ENCODE measurements around the gene MYOC.
"Not testable (repeated sequence)": the region's sequence is repeated elsewhere in the genome, so short reads cannot be mapped to it uniquely, and the experiment has no call there.

The MYOC gene

DNA sequence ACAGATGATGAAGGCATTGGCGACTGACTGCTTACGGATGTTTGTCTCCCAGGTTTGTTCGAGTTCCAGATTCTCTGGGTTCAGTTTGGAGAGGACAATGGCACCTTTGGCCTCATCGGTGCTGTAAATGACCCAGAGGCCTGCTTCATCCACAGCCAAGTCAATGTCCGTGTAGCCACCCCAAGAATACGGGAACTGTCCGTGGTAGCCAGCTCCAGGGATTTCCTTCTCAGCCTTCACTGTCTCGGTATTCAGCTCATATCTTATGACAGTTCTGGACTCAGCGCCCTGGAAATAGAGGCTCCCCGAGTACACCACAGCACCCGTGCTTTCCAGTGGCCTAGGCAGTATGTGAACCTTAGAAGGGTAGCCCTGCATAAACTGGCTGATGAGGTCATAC, 16.3 kb downstream of the MYOC start:
- H3K4me3 ChIP-seq (ENCODE audit: low read depth in 1 of 5, low read length in 5 of 5): no peak overlapping the region
- H3K9me3 ChIP-seq (ENCODE audit: control insufficient read depth in 5 of 5, low read length in 5 of 5): peaks cover 0 to 3% (median 0%) of the 10 kb centered on the region in 5 donors
- no peaks in the 10 kb centered on the region for H3K27me3 ChIP-seq (ENCODE audit: control insufficient read depth in 5 of 5, insufficient read depth in 4 of 5, low read length in 5 of 5)
- H3K4me1 ChIP-seq (ENCODE audit: control insufficient read depth in 5 of 5, insufficient read depth in 5 of 5, low read length in 5 of 5): peaks cover 0 to 10% (median 4%) of the 10 kb centered on the region in 5 donors
- no peak overlapping the region for H3K9ac ChIP-seq (ENCODE audit: low read length in 5 of 5)
- no peaks in the 10 kb centered on the region for H3K36me3 ChIP-seq (ENCODE audit: control insufficient read depth in 5 of 5, insufficient read depth in 5 of 5, low read length in 5 of 5)
- H3K27ac ChIP-seq (ENCODE audit: low read depth, low read length): no peak overlapping the region

DNA sequence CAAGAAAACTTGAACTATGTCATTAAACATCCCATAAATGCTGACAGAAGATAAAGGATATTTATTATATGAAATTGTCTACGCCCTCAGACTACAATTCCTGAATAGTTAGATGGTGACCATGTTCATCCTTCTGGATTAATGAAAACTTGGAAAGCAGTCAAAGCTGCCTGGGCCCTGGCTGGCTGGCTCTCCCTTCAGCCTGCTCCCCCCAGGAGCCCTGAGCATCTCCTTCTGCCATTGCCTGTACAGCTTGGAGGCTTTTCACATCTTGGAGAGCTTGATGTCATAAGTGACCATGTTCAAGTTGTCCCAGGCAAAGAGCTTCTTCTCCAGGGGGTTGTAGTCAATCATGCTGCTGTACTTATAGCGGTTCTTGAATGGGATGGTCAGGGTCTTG, 16.8 kb downstream of the MYOC start:
- Histone ChIP-seq H3K27me3 (ENCODE audit: control insufficient read depth in 5 of 5, insufficient read depth in 4 of 5, low read length in 5 of 5) (no peaks in the 10 kb centered on the region), H3K9me3 (ENCODE audit: control insufficient read depth in 5 of 5, low read length in 5 of 5) (peaks cover 0 to 3% (median 0%) of the 10 kb centered on the region in 5 donors), H3K4me1 (ENCODE audit: control insufficient read depth in 5 of 5, insufficient read depth in 5 of 5, low read length in 5 of 5) (peaks cover 0 to 10% (median 4%) of the 10 kb centered on the region in 5 donors), H3K27ac (ENCODE audit: low read depth, low read length) (no peak overlapping the region), H3K4me3 (ENCODE audit: low read depth in 1 of 5, low read length in 5 of 5) (no peak overlapping the region), H3K9ac (ENCODE audit: low read length in 5 of 5) (no peak overlapping the region), H3K36me3 (ENCODE audit: control insufficient read depth in 5 of 5, insufficient read depth in 5 of 5, low read length in 5 of 5) (no peaks in the 10 kb centered on the region)

DNA sequence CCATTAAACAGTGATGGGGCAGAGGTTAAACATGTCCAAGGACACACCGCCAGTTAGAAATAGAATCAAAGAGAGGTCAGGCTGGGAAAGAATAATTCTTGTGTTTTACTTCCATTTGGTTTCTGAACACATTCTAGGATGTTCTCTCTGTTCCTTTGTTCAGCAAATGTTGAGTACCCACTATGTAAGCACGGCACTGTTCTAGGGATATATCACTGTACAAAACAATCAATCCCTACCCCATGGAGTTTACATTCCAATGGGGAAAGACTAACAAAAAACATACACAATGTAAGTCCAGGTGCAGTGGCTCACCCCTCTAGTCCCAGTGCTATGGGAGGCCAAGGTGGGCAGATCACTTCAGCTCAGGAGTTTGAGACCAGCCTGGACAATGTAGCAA, 24.3 kb downstream of the MYOC start:
- Histone ChIP-seq H3K4me1 (ENCODE audit: control insufficient read depth in 5 of 5, insufficient read depth in 5 of 5, low read length in 5 of 5) (no peaks in the 10 kb centered on the region), H3K9me3 (ENCODE audit: control insufficient read depth in 5 of 5, low read length in 5 of 5) (peaks cover 0 to 3% (median 0%) of the 10 kb centered on the region in 5 donors), H3K4me3 (ENCODE audit: low read depth in 1 of 5, low read length in 5 of 5) (no peak overlapping the region), H3K9ac (ENCODE audit: low read length in 5 of 5) (no peak overlapping the region), H3K36me3 (ENCODE audit: control insufficient read depth in 5 of 5, insufficient read depth in 5 of 5, low read length in 5 of 5) (no peaks in the 10 kb centered on the region), H3K27me3 (ENCODE audit: control insufficient read depth in 5 of 5, insufficient read depth in 4 of 5, low read length in 5 of 5) (no peaks in the 10 kb centered on the region), H3K27ac (ENCODE audit: low read depth, low read length) (no peak overlapping the region)

DNA sequence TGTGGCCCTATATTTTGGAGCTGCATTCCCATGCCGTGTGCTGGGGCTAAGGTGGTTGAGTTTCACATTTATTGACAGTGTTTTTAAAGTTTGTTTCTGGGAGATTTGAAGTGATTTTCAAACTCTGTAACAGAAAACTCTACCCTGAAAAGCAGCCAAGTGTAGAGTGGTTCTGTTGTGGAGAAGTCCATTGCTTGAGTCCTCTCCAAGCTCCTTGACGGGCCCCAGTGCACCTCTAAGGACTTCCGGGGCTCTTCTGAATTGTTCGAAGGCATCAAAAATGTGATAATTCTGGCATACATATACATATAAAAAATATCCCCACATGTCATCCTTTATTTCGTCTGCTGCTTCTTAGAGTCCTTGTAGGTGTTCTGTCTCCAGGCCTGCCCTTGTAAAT, 25.5 kb downstream of the MYOC start:
- peaks cover 0 to 2% (median 0%) of the 10 kb centered on the region in 5 donors for H3K9me3 ChIP-seq (ENCODE audit: control insufficient read depth in 5 of 5, low read length in 5 of 5)
- H3K27me3 ChIP-seq (ENCODE audit: control insufficient read depth in 5 of 5, insufficient read depth in 4 of 5, low read length in 5 of 5): no peaks in the 10 kb centered on the region
- no peak overlapping the region for H3K4me3 ChIP-seq (ENCODE audit: low read depth in 1 of 5, low read length in 5 of 5)
- no peaks in the 10 kb centered on the region for H3K4me1 ChIP-seq (ENCODE audit: control insufficient read depth in 5 of 5, insufficient read depth in 5 of 5, low read length in 5 of 5)
- H3K36me3 ChIP-seq (ENCODE audit: control insufficient read depth in 5 of 5, insufficient read depth in 5 of 5, low read length in 5 of 5): no peaks in the 10 kb centered on the region
- no peak overlapping the region for H3K27ac ChIP-seq (ENCODE audit: low read depth, low read length)
- H3K9ac ChIP-seq (ENCODE audit: low read length in 5 of 5): no peak overlapping the region

DNA sequence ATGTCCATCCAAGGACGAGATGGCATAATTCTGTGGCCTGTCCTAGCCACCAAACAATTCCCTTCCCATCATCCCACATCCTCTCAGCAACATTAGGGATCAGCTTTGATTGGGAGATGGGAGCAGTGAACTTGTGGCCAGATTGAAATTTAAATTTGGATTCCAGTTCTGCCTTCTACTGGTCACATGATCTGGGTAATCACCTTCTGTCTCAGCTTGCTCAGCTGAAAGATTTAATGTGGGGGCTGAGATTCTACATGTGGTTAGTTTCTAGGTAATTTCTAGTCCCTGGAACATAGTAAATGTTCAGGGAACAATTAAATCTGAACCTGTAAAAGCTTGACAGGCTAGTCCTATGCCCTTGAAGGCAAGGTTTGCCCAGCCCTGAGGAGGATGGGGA, 27.3 kb downstream of the MYOC start:
- Histone ChIP-seq H3K36me3 (ENCODE audit: control insufficient read depth in 5 of 5, insufficient read depth in 5 of 5, low read length in 5 of 5) (no peaks in the 10 kb centered on the region), H3K4me3 (ENCODE audit: low read depth in 1 of 5, low read length in 5 of 5) (no peak overlapping the region), H3K27me3 (ENCODE audit: control insufficient read depth in 5 of 5, insufficient read depth in 4 of 5, low read length in 5 of 5) (no peaks in the 10 kb centered on the region), H3K9ac (ENCODE audit: low read length in 5 of 5) (no peak overlapping the region), H3K27ac (ENCODE audit: low read depth, low read length) (no peak overlapping the region), H3K9me3 (ENCODE audit: control insufficient read depth in 5 of 5, low read length in 5 of 5) (no peaks in the 10 kb centered on the region), H3K4me1 (ENCODE audit: control insufficient read depth in 5 of 5, insufficient read depth in 5 of 5, low read length in 5 of 5) (no peaks in the 10 kb centered on the region)

DNA sequence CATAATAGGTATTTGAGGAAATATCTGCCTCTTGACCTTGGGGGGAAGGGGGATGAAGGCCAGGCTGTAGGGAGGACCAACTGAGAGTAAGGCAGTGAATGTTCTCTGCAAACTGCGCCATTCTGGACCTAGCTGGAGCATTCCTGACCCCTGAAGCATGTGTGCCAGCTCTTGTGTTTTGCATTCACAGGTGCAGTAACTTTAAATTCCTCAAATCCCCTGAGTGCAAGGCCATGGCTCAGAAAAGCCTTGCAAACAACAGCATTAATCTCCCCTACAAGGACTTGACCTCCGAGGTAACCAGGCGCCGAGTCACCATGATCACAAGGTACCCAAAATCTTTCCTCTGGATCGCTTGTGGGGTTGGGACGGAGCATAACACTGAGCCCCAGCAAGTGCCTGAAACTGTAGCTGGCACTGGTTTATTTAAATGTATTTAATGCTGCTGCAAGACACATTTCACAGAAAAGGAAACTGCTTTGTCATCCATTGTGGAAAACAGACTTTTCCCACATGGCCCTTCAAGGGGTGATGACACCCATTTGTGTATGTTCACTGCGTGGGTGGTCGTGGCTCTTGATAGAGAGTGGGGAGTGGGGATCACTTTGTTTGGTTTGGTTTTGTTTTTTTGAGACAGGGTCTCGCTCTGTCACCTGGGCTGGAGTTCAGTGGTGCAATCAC, 28.7 kb downstream of the MYOC start:
- H3K36me3 ChIP-seq (ENCODE audit: control insufficient read depth in 5 of 5, insufficient read depth in 5 of 5, low read length in 5 of 5): no peaks in the 10 kb centered on the region
- no peaks in the 10 kb centered on the region for H3K9me3 ChIP-seq (ENCODE audit: control insufficient read depth in 5 of 5, low read length in 5 of 5)
- H3K27ac ChIP-seq (ENCODE audit: low read depth, low read length): no peak overlapping the region
- no peak overlapping the region for H3K9ac ChIP-seq (ENCODE audit: low read length in 5 of 5)
- no peak overlapping the region for H3K4me3 ChIP-seq (ENCODE audit: low read depth in 1 of 5, low read length in 5 of 5)
- no peaks in the 10 kb centered on the region for H3K27me3 ChIP-seq (ENCODE audit: control insufficient read depth in 5 of 5, insufficient read depth in 4 of 5, low read length in 5 of 5)
- no peaks in the 10 kb centered on the region for H3K4me1 ChIP-seq (ENCODE audit: control insufficient read depth in 5 of 5, insufficient read depth in 5 of 5, low read length in 5 of 5)

DNA sequence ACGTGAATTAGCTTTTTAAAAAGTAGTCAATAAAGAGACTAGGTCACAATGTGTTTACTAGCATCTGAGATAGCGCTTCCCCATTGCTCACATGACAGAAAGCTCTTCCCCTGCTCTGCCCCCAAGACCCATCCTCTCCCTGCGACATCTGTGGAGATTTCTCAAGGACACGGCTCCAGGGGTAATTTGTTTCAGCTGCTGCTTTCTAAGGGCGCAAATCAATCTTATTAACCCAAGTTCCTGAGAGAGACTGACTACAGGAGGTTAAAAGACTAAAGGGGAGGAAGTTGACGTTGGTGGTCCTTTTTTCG, 30.4 kb downstream of the MYOC start, which contains the start of gene MYOCOS:
TSS of gene MYOCOS (plus strand) at position 92 of the 311 bp plus-strand sequence. CDS start 1,641 bp downstream, outside the sequence.
- Histone ChIP-seq H3K9me3 (ENCODE audit: control insufficient read depth in 5 of 5, low read length in 5 of 5) (no peaks in the 10 kb centered on the region), H3K27ac (ENCODE audit: low read depth, low read length) (no peak within 1 kb of the TSS), H3K4me3 (ENCODE audit: low read depth in 1 of 5, low read length in 5 of 5) (no peak within 1 kb of the TSS), H3K36me3 (ENCODE audit: control insufficient read depth in 5 of 5, insufficient read depth in 5 of 5, low read length in 5 of 5) (no peaks in the 10 kb centered on the region), H3K27me3 (ENCODE audit: control insufficient read depth in 5 of 5, insufficient read depth in 4 of 5, low read length in 5 of 5) (no peaks in the 10 kb centered on the region), H3K4me1 (ENCODE audit: control insufficient read depth in 5 of 5, insufficient read depth in 5 of 5, low read length in 5 of 5) (no peaks in the 10 kb centered on the region), H3K9ac (ENCODE audit: low read length in 5 of 5) (no peak within 1 kb of the TSS)

DNA sequence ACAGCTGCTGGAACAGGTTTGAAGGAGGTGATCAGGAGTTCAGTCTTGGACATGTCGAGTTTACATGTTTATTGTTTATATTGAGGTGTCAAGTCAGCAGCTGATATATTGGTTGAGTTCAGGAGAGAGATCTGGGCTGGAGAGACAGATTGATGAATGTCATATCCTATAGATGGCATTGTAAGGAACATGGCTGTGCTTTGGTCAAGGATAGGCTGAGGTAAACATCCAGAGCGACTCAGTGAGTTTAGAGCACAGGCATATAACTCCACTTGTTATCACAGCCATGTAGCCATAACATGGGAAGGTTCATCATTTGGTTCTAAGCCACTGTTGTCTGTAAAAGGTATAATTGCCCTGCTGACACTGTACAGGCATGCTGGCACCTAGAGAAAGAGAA, 35.9 kb downstream of the MYOC start:
- Histone ChIP-seq H3K9ac (ENCODE audit: low read length in 5 of 5) (no peak overlapping the region), H3K9me3 (ENCODE audit: control insufficient read depth in 5 of 5, low read length in 5 of 5) (no peaks in the 10 kb centered on the region), H3K27ac (ENCODE audit: low read depth, low read length) (no peak overlapping the region), H3K36me3 (ENCODE audit: control insufficient read depth in 5 of 5, insufficient read depth in 5 of 5, low read length in 5 of 5) (no peaks in the 10 kb centered on the region), H3K27me3 (ENCODE audit: control insufficient read depth in 5 of 5, insufficient read depth in 4 of 5, low read length in 5 of 5) (no peaks in the 10 kb centered on the region), H3K4me3 (ENCODE audit: low read depth in 1 of 5, low read length in 5 of 5) (no peak overlapping the region), H3K4me1 (ENCODE audit: control insufficient read depth in 5 of 5, insufficient read depth in 5 of 5, low read length in 5 of 5) (peaks cover 0 to 9% (median 0%) of the 10 kb centered on the region in 5 donors)

DNA sequence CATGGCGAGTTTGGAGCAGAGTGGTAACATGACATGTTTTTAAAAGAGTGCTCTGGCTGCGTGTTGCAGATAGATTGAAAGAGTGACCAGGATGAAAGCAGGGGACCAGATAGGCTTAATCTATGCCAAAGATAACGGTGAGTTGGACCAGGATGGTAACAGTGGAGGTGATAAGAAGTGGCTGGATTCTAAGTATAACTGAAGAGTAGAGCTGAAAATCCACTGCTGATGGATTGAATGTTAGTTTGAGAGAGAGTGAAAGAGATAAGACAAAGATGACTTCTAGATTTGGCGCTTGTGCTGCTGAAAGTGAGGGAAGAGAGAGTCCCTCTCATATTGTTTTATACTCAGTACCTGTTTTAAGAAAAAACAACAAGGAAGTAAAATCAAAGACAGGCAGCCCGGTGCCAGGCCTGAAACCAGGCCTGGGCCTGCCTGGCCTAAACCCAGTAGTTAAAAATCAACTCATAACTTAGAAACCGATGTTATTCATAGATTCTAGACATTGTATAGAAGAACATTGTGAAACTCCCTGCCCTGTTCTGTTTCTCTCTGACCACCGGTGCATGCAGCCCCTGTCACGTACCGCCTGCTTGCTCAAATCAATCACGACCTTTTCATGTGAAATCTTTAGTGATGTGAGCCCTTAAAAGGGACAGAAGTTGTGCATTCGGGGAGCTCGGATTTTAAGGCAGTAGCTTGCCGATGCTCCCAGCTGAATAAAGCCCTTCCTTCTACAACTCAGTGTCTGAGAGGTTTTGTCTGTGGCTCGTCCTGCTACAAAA, 37.2 kb downstream of the MYOC start:
- H3K9me3 ChIP-seq (ENCODE audit: control insufficient read depth in 5 of 5, low read length in 5 of 5); H3K4me3 ChIP-seq (ENCODE audit: low read depth in 1 of 5, low read length in 5 of 5); H3K27me3 ChIP-seq (ENCODE audit: control insufficient read depth in 5 of 5, insufficient read depth in 4 of 5, low read length in 5 of 5); H3K36me3 ChIP-seq (ENCODE audit: control insufficient read depth in 5 of 5, insufficient read depth in 5 of 5, low read length in 5 of 5); H3K27ac ChIP-seq (ENCODE audit: low read depth, low read length); H3K9ac ChIP-seq (ENCODE audit: low read length in 5 of 5): not testable (repeated sequence)
- peaks cover 0 to 13% (median 0%) of the 10 kb centered on the region in 5 donors for H3K4me1 ChIP-seq (ENCODE audit: control insufficient read depth in 5 of 5, insufficient read depth in 5 of 5, low read length in 5 of 5)

DNA sequence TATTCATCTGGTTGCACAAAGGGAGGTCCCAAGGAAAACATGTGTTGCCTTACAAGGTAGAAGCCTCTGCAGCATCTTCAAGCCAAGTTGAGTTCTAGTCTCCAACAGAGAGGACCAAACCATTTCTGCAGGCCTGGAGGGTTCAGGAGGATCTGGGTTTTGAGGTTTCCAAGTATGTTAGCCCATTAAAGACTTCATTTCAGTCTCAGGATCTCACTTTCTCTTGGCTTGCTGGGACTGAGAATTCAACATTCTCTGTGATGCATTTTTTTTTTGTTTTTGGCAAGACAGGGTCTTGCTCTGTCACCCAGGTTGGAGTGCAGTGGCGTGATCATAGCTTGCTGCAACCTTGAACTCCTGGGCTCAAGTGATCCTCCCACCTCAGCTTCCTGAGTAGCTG, 39.2 kb downstream of the MYOC start:
- Histone ChIP-seq H3K27me3 (ENCODE audit: control insufficient read depth in 5 of 5, insufficient read depth in 4 of 5, low read length in 5 of 5) (no peaks in the 10 kb centered on the region), H3K9ac (ENCODE audit: low read length in 5 of 5) (no peak overlapping the region), H3K36me3 (ENCODE audit: control insufficient read depth in 5 of 5, insufficient read depth in 5 of 5, low read length in 5 of 5) (no peaks in the 10 kb centered on the region), H3K4me3 (ENCODE audit: low read depth in 1 of 5, low read length in 5 of 5) (no peak overlapping the region), H3K9me3 (ENCODE audit: control insufficient read depth in 5 of 5, low read length in 5 of 5) (no peaks in the 10 kb centered on the region), H3K27ac (ENCODE audit: low read depth, low read length) (no peak overlapping the region), H3K4me1 (ENCODE audit: control insufficient read depth in 5 of 5, insufficient read depth in 5 of 5, low read length in 5 of 5) (peaks cover 0 to 13% (median 0%) of the 10 kb centered on the region in 5 donors)

All from subcutaneous abdominal adipose tissue (tissue), 5 donors.